H4 (cell line): Measurements from ENCODE around the gene RAB30. TPM values are rescaled to one million over a fixed set of nuclear protein-coding genes. Genes with fewer than 3 reads are reported as not detected.
"Not testable (repeated sequence)": the region's sequence is repeated elsewhere in the genome, so short reads cannot be mapped to it uniquely, and the experiment has no call there.

Experiments used
- DNase-seq: peaks from one replicate; pipeline ENCODE4 v3.0.0-alpha.2; 2015; ENCODE audit warnings: low spot score
- total RNA-seq: library from RNA; depleted of rRNA; stranded (reverse); fragments of >200 nt; shearing (Covaris generic); gene quantifications from 2 replicates; pipeline ENCODE4 v1.2.3, GENCODE V29; 2014; rRNA removed

The RAB30 gene
- total RNA-seq, 1 experiment from 2014 or later = 15.3 TPM

GRCh38 chr11:82945682-82946081 lies 126.0 kb downstream of the RAB30 start:
- no peak for DNase-seq

- not testable (repeated sequence) for DNase-seq
Measured at GRCh38 chr11:82945041-82945440, 126.7 kb downstream of the RAB30 start.

- no peak for DNase-seq
Measured at GRCh38 chr11:82944198-82944597, 127.5 kb downstream of the RAB30 start.

GRCh38 chr11:82943430-82943829 lies 128.3 kb downstream of the RAB30 start:
- DNase-seq = not testable (repeated sequence)

GRCh38 chr11:82942376-82942775 lies 129.3 kb downstream of the RAB30 start:
- no peak for DNase-seq

GRCh38 chr11:82939456-82939855 lies 132.2 kb downstream of the RAB30 start:
- no peak for DNase-seq

GRCh38 chr11:82937554-82937953 lies 134.1 kb downstream of the RAB30 start:
- no peak for DNase-seq

- no peak for DNase-seq
Measured at GRCh38 chr11:82936261-82936660, 135.4 kb downstream of the RAB30 start.

GRCh38 chr11:82932564-82932963 lies 139.1 kb downstream of the RAB30 start:
- no peak for DNase-seq

DNA sequence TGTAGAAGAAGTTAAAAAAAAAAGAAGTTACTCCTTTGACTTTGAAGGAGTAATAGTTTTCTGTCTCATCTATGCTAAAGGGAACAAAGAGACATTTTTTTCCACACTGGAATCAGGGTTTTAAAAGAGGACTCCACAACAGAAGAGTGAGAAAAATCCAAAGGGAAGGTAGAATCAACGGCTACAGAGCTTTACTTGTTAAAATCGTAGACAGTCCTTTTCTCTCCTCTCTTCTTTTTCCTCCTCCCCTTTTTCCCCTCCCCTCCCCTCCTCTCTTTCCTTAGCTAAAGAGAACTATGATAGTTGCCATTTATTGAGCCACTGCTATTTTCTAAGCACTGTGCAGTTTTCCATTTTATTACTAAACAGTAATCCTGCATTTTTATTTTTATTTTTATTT lies 141.0 kb downstream of the RAB30 start:
- no peak for DNase-seq

GRCh38 chr11:82930229-82930628 lies 141.5 kb downstream of the RAB30 start:
- DNase-seq = no peak

DNA sequence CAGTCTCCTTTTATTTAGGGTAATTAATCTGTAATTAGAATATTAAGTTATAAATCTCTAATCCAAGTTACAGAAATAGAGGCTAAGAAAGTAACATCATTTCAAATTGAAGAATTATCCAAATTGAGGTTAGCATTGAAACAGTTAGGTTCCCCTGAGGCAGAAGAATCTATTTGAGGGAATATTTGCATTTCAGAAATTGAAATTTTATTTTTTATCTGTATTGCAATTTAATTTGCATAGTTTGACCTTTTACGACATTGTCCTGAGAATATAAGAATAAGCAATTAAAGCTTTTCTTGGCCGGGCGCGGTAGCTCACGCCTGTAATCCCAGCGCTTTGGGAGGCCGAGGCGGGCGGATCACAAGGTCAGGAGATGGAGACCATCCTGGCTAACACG lies 142.6 kb downstream of the RAB30 start:
- no peak for DNase-seq

DNA sequence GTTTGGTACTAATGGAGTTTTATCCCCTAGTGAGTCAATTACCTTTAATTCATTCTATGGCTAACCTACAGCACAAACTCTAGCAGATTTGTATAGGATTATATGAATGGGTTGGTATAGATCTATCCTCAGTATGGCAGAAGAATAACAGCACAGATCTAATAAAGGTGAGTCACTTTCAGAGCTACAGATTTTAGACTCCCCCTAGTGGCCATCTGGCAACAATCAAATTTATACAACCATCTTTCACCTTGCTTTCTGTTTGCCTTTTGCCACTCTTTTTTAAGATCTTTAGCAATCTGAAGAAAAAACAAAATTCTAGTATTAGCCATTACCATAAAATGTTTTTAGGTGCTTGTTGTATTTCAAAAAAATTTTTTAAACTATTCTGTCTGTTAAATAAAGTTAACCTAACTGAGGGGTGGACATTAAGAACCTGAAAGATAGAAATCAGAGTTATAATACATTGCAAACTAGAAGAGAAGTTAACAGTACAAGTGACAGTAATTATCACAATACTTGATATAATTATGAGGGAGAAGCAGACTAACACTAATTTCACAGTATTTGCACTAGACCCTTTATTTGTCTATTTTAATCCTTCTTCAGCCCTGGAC lies 144.3 kb downstream of the RAB30 start:
- DNase-seq = peak; percentile 38

GRCh38 chr11:82924522-82925224 lies 147.0 kb downstream of the RAB30 start:
- no peak for DNase-seq

Other genes with a start within 250 kb of the RAB30 start
- 80.0 and 91.7 TPM in 2 replicates for gene PRCP, start 171.5 kb downstream of the RAB30 start, total RNA-seq
- gene DDIAS, start 170.2 kb downstream of the RAB30 start, total RNA-seq = 12.2 and 18.7 TPM in 2 replicates
- gene PCF11, start 85.2 kb upstream of the RAB30 start, total RNA-seq = 18.9 and 20.7 TPM in 2 replicates
- 3.9 and 4.9 TPM in 2 replicates for gene ANKRD42, start 121.8 kb upstream of the RAB30 start, total RNA-seq
- 49.8 and 90.9 TPM in 2 replicates for gene CCDC90B, start 214.5 kb upstream of the RAB30 start, total RNA-seq